H9 (cell line): ENCODE data around the gene RNF41. TPM values are rescaled to one million over a fixed set of nuclear protein-coding genes. Genes with fewer than 3 reads are reported as not detected.

Experiments
- DNase-seq: peaks from one replicate; pipeline ENCODE4 v3.0.0-alpha.2; 2017
- H2AFZ ChIP-seq: one replicate; pipeline ENCODE4 v1.6.1; 2013; ENCODE audit warnings: mild to moderate bottlenecking, low read length, control low read depth, moderate library complexity
- H2AK5ac ChIP-seq: 2 replicates; pipeline ENCODE4 v1.6.1; 2013; ENCODE audit warnings: low read length, control low read depth, mixed read lengths; ENCODE audit not compliant: insufficient read length
- H2BK120ac ChIP-seq: one replicate; pipeline ENCODE4 v1.6.1; 2013; ENCODE audit warnings: low read depth, mild to moderate bottlenecking, low read length, control low read depth, inconsistent platforms; ENCODE audit not compliant: poor library complexity, severe bottlenecking
- H2BK12ac ChIP-seq: 2 replicates; pipeline ENCODE4 v1.6.1; 2013; ENCODE audit warnings: low read length, control low read depth, mixed read lengths, low read depth; ENCODE audit not compliant: insufficient read length
- H2BK15ac ChIP-seq: 2 replicates; pipeline ENCODE4 v1.6.1; 2013; ENCODE audit warnings: low read depth, low read length, control low read depth
- H2BK20ac ChIP-seq: one replicate; pipeline ENCODE4 v1.6.1; 2013; ENCODE audit warnings: low read depth, mild to moderate bottlenecking, low read length, control low read depth, inconsistent platforms; ENCODE audit not compliant: poor library complexity, severe bottlenecking
- H2BK5ac ChIP-seq: 2 replicates; pipeline ENCODE4 v1.6.1; 2013; ENCODE audit warnings: low read length, control low read depth, mixed read lengths; ENCODE audit not compliant: insufficient read length
- H3K14ac ChIP-seq: 2 replicates; pipeline ENCODE4 v1.6.1; 2013; ENCODE audit warnings: low read length, control low read depth; ENCODE audit not compliant: insufficient read depth
- H3K18ac ChIP-seq: 2 replicates; pipeline ENCODE4 v1.6.1; 2013; ENCODE audit warnings: low read depth, mild to moderate bottlenecking, mixed read lengths, low read length, control low read depth; ENCODE audit not compliant: insufficient read length
- H3K23ac ChIP-seq: 2 replicates; pipeline ENCODE4 v1.6.1; 2013; ENCODE audit warnings: low read length, control low read depth, mixed read lengths, low read depth; ENCODE audit not compliant: insufficient read length
- H3K23me2 ChIP-seq: 2 replicates; pipeline ENCODE4 v1.6.1; 2013; ENCODE audit warnings: low read depth, mild to moderate bottlenecking, mixed read lengths, low read length, control low read depth; ENCODE audit not compliant: insufficient read length, poor library complexity, severe bottlenecking
- H3K27ac ChIP-seq: 2 replicates; pipeline ENCODE4 v1.5.1; 2013; ENCODE audit warnings: low read length, control low read depth, mixed read lengths, low read depth; ENCODE audit not compliant: insufficient read length
- H3K27me3 ChIP-seq: 2 replicates; pipeline ENCODE4 v1.6.1; 2013; ENCODE audit warnings: low read length, control low read depth, inconsistent platforms; ENCODE audit not compliant: insufficient read depth
- H3K4ac ChIP-seq: 2 replicates; pipeline ENCODE4 v1.6.1; 2013; ENCODE audit warnings: low read depth, mild to moderate bottlenecking, control low read depth, inconsistent platforms, low read length, moderate library complexity
- H3K4me1 ChIP-seq: 2 replicates; pipeline ENCODE4 v1.6.1; 2013; ENCODE audit warnings: low read length, control low read depth, inconsistent platforms; ENCODE audit not compliant: insufficient read depth
- H3K4me2 ChIP-seq: 2 replicates; pipeline ENCODE4 v1.6.1; 2013; ENCODE audit warnings: low read length, control low read depth, mixed read lengths; ENCODE audit not compliant: insufficient read length, insufficient read depth
- H3K56ac ChIP-seq: 2 replicates; pipeline ENCODE4 v1.6.1; 2013; ENCODE audit warnings: low read depth, mild to moderate bottlenecking, mixed read lengths, low read length, control low read depth; ENCODE audit not compliant: insufficient read length
- H3K79me1 ChIP-seq: 2 replicates; pipeline ENCODE4 v1.6.1; 2013; ENCODE audit warnings: low read depth, mild to moderate bottlenecking, moderate library complexity, low read length, control low read depth, inconsistent platforms; ENCODE audit not compliant: insufficient read depth, poor library complexity, severe bottlenecking
- H3K79me2 ChIP-seq: 2 replicates; pipeline ENCODE4 v1.6.1; 2013; ENCODE audit warnings: low read length, control low read depth, inconsistent platforms; ENCODE audit not compliant: insufficient read depth
- H3K9ac ChIP-seq: 2 replicates; pipeline ENCODE4 v1.6.1; 2013; ENCODE audit warnings: low read length, control low read depth, mixed read lengths; ENCODE audit not compliant: insufficient read length; ENCODE audit errors: extremely low read depth
- H3K9me3 ChIP-seq: one replicate; pipeline ENCODE4 v1.6.1; 2013; ENCODE audit warnings: low read depth, low read length, inconsistent platforms; ENCODE audit not compliant: control insufficient read depth
- H3T11ph ChIP-seq: one replicate; pipeline ENCODE4 v1.6.1; 2013; ENCODE audit warnings: mild to moderate bottlenecking, low read length, control low read depth, inconsistent platforms
- H4K20me1 ChIP-seq: one replicate; pipeline ENCODE4 v1.6.1; 2013; ENCODE audit not compliant: control insufficient read depth, insufficient read length, insufficient read depth
- H4K5ac ChIP-seq: 2 replicates; pipeline ENCODE4 v1.6.1; 2013; ENCODE audit warnings: low read depth, mild to moderate bottlenecking, mixed read lengths, low read length, control low read depth; ENCODE audit not compliant: insufficient read length
- H4K8ac ChIP-seq: replicated peaks from 2 replicates; pipeline ENCODE4 v1.6.1; 2013; ENCODE audit warnings: low read length, control low read depth, mixed read lengths, low read depth; ENCODE audit not compliant: insufficient read length
- H4K91ac ChIP-seq: 2 replicates; pipeline ENCODE4 v1.6.1; 2013; ENCODE audit warnings: low read depth, mild to moderate bottlenecking, moderate library complexity, mixed read lengths, low read length, control low read depth; ENCODE audit not compliant: insufficient read length
- H3K27ac Mint-ChIP-seq, 3 experiments: 2 replicates in 2 of 3; 3 replicates in 1 of 3; pipeline ENCODE4 v1.8.0; 2020 to 2021; ENCODE audit warnings: mixed read lengths in 3 of 3, mild to moderate bottlenecking in 1 of 3, moderate library complexity in 1 of 3
- H3K27me3 Mint-ChIP-seq: 2 replicates; pipeline ENCODE4 v1.8.0; 2021; ENCODE audit warnings: low read depth, mild to moderate bottlenecking, moderate library complexity, mixed read lengths
- H3K36me3 Mint-ChIP-seq, 3 experiments: 2 replicates in 2 of 3; 3 replicates in 1 of 3; pipeline ENCODE4 v1.8.0; 2020 to 2021; ENCODE audit warnings: low read depth in 3 of 3, mixed read lengths in 3 of 3; ENCODE audit not compliant: insufficient read depth in 1 of 3
- H3K4me1 Mint-ChIP-seq, 2 experiments: 2 replicates each; pipeline ENCODE4 v1.8.0; 2020; ENCODE audit warnings: mixed read lengths in 2 of 2
- H3K4me3 Mint-ChIP-seq, 2 experiments: 2 replicates in 1 of 2; 3 replicates in 1 of 2; pipeline ENCODE4 v1.8.0; 2020 to 2021; ENCODE audit warnings: mild to moderate bottlenecking in 2 of 2, mixed read lengths in 2 of 2, moderate library complexity in 1 of 2
- H3K9me3 Mint-ChIP-seq, 2 experiments: 2 replicates in 1 of 2; 3 replicates in 1 of 2; pipeline ENCODE4 v1.8.0; 2020; ENCODE audit warnings: mild to moderate bottlenecking in 2 of 2, mixed read lengths in 2 of 2, moderate library complexity in 1 of 2
- WGBS: extraction: QIAGEN DNeasy Blood & Tissue Kit; methylation state at CpG from one replicate; pipeline ENCODE4 v1.1.7; 2013; ENCODE audit warnings: missing lambda C conversion rate, low lambda C conversion rate, mixed read lengths; ENCODE audit not compliant: insufficient read length; ENCODE audit errors: extremely low coverage; 5-methylcytosine and 5-hydroxymethylcytosine counted together
- total RNA-seq: library from RNA; stranded (reverse); gene quantifications from 2 replicates; pipeline ENCODE4 v1.2.1, GENCODE V29; 2021
- TF ChIP-seq, protein P1 (sequence below): fragments of 200-600 bp; sonication (generic); conservative IDR thresholded peaks from 3 replicates; pipeline ENCODE4 v1.8.0; 2021; ENCODE audit warnings: antibody characterized with exemption, mild to moderate bottlenecking

Gene RNF41
- total RNA-seq, 1 experiment from 2014 or later: 60.8 TPM

DNA sequence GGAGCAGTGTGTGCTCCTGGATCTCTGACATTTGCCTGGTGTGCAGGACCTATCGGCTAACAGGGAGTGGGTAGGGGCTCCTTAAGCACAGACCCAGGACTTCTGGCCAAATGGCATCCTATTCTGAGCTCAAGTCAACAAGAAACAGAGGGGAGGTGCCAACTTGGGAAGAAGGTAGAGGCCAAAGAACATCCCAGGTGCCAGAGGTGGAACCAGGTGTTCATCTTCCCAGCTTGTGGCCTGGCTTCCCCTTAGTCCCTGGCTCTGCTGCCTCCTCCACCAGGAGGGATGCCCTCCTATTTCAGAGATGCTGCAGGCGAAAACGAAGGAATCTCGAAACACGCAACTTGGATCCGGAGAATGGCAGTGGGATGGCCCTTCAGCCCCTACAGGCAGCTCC lies 14.4 kb upstream of the RNF41 start:
- H3K23me2 ChIP-seq: no peaks in the 10 kb centered on the region
- no peak overlapping the region for H2BK5ac ChIP-seq
- H3K56ac ChIP-seq: no peak overlapping the region
- H3K27ac ChIP-seq: no peak overlapping the region
- no peak overlapping the region for H3K23ac ChIP-seq
- no peak for DNase-seq
- no peak overlapping the region for H4K91ac ChIP-seq
- no peak overlapping the region for H4K8ac ChIP-seq
- H3K27me3 ChIP-seq: no peaks in the 10 kb centered on the region
- no peaks in the 10 kb centered on the region for H3K79me1 ChIP-seq
- no peak overlapping the region for H3T11ph ChIP-seq
- H3K9me3 Mint-ChIP-seq: no peaks in the 10 kb centered on the region
- H3K4ac ChIP-seq: no peak overlapping the region
- no peak overlapping the region for H3K18ac ChIP-seq
- no peaks in the 10 kb centered on the region for H3K9me3 ChIP-seq
- no peak overlapping the region; a peak in 1 of 7 replicates for H3K27ac Mint-ChIP-seq
- H3K4me1 ChIP-seq: no peaks in the 10 kb centered on the region
- H4K20me1 ChIP-seq: no peaks in the 10 kb centered on the region
- H3K4me3 Mint-ChIP-seq: no peak overlapping the region
- peaks cover 13% of the 10 kb centered on the region for H3K27me3 Mint-ChIP-seq
- no peak overlapping the region for H2BK20ac ChIP-seq
- no peak overlapping the region for H4K5ac ChIP-seq
- H2BK15ac ChIP-seq: no peak overlapping the region
- TF ChIP-seq, protein P1, sequence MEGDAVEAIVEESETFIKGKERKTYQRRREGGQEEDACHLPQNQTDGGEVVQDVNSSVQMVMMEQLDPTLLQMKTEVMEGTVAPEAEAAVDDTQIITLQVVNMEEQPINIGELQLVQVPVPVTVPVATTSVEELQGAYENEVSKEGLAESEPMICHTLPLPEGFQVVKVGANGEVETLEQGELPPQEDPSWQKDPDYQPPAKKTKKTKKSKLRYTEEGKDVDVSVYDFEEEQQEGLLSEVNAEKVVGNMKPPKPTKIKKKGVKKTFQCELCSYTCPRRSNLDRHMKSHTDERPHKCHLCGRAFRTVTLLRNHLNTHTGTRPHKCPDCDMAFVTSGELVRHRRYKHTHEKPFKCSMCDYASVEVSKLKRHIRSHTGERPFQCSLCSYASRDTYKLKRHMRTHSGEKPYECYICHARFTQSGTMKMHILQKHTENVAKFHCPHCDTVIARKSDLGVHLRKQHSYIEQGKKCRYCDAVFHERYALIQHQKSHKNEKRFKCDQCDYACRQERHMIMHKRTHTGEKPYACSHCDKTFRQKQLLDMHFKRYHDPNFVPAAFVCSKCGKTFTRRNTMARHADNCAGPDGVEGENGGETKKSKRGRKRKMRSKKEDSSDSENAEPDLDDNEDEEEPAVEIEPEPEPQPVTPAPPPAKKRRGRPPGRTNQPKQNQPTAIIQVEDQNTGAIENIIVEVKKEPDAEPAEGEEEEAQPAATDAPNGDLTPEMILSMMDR: no peak
- H3K4me2 ChIP-seq: no peak overlapping the region
- no peak overlapping the region for H2AK5ac ChIP-seq
- no peak overlapping the region for H2AFZ ChIP-seq
- H2BK12ac ChIP-seq: no peak overlapping the region
- H3K9ac ChIP-seq: no peak overlapping the region
- WGBS: no CpG with 5 or more reads among the region's 6 CpGs
- no peak overlapping the region for H3K14ac ChIP-seq
- H3K4me1 Mint-ChIP-seq: peaks cover 2 to 10% of the 10 kb centered on the region in 2 experiments; a peak in 1 of 4 replicates
- H2BK120ac ChIP-seq: no peak overlapping the region
- peaks cover 11 to 22% (median 18%) of the 10 kb centered on the region in 3 experiments; a peak in 6 of 7 replicates for H3K36me3 Mint-ChIP-seq
- H3K79me2 ChIP-seq: no peaks in the 10 kb centered on the region
